ENCODE results near the gene TMEM38B.

GRCh38 chr9:105716146-105716545 is 21.8 kb downstream of the TMEM38B start:
- TF ChIP-seq EZH2 (IDR thresholded peaks at IDR 0.05), result no peak
- TF ChIP-seq POLR2AphosphoS5 (IDR thresholded peaks at IDR 0.05; ENCODE audit: borderline replicate concordance, low read depth, low read length), result no peak
